Mammary epithelial cell (primary cell): ENCODE data around the gene GALNT3.

Source experiments
- CTCF ChIP-seq, 2 donors: IDR thresholded peaks in 1 of 2; conservative IDR thresholded peaks in 1 of 2; 2 replicates each; pipeline ENCODE4 v1.5.1; 2011 to 2012; ENCODE audit warnings: inconsistent platforms in 2 of 2, low read length in 2 of 2, mild to moderate bottlenecking in 2 of 2, control low read depth in 1 of 2, low read depth in 1 of 2; ENCODE audit not compliant: insufficient read depth in 1 of 2; ENCODE audit errors: extremely low read depth in 1 of 2
- EZH2 ChIP-seq: IDR thresholded peaks from 2 replicates; pipeline ENCODE4 v1.6.1; 2012; ENCODE audit warnings: low read length, inconsistent platforms, borderline replicate concordance

- TF ChIP-seq CTCF (conservative IDR thresholded peaks at IDR 0.05 in 1 of 2, IDR thresholded peaks at IDR 0.05 in 1 of 2; ENCODE audit: extremely low read depth in 1 of 2, insufficient read depth in 1 of 2, low read depth in 1 of 2, low read length in 2 of 2) (no peak), EZH2 (no peak)
Observed at GRCh38 chr2:165794536-165794928, 485 bp upstream of the GALNT3 start.
